ENCODE data around the gene ARID5B. TPM values are rescaled to one million over a fixed set of nuclear protein-coding genes. Genes with fewer than 3 reads are reported as not detected.

ARID5B gene
- total and polyA plus RNA-seq, 2 experiments from 2014 or later = 1.3 to 1.6 TPM

DNA sequence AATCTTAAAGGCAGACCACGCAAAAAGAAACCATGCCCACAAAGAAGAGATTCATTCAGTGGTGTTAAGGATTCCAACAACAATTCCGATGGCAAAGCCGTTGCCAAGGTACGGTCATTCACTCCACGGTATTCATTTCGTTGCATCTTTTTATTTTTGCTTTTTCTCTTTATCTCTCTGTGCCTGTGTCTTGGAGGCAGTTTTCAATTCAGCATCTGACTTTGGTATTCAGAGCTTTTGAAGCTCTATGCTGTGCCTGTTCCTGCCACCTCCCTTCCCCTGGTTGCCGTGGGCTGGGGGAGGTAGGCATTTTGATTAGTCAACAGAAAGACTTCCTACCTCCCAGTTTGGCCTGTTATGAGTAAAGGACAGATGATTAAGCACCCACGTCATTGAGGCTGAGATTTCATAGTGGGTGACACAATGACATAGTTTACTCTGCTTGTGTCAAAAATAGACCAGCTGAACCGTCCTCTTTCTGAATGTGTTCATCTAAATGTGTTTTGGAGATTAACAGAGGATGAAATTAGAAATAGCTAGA lies 149.5 kb downstream of the ARID5B start (continued):
- TF ChIP-seq, protein P1, sequence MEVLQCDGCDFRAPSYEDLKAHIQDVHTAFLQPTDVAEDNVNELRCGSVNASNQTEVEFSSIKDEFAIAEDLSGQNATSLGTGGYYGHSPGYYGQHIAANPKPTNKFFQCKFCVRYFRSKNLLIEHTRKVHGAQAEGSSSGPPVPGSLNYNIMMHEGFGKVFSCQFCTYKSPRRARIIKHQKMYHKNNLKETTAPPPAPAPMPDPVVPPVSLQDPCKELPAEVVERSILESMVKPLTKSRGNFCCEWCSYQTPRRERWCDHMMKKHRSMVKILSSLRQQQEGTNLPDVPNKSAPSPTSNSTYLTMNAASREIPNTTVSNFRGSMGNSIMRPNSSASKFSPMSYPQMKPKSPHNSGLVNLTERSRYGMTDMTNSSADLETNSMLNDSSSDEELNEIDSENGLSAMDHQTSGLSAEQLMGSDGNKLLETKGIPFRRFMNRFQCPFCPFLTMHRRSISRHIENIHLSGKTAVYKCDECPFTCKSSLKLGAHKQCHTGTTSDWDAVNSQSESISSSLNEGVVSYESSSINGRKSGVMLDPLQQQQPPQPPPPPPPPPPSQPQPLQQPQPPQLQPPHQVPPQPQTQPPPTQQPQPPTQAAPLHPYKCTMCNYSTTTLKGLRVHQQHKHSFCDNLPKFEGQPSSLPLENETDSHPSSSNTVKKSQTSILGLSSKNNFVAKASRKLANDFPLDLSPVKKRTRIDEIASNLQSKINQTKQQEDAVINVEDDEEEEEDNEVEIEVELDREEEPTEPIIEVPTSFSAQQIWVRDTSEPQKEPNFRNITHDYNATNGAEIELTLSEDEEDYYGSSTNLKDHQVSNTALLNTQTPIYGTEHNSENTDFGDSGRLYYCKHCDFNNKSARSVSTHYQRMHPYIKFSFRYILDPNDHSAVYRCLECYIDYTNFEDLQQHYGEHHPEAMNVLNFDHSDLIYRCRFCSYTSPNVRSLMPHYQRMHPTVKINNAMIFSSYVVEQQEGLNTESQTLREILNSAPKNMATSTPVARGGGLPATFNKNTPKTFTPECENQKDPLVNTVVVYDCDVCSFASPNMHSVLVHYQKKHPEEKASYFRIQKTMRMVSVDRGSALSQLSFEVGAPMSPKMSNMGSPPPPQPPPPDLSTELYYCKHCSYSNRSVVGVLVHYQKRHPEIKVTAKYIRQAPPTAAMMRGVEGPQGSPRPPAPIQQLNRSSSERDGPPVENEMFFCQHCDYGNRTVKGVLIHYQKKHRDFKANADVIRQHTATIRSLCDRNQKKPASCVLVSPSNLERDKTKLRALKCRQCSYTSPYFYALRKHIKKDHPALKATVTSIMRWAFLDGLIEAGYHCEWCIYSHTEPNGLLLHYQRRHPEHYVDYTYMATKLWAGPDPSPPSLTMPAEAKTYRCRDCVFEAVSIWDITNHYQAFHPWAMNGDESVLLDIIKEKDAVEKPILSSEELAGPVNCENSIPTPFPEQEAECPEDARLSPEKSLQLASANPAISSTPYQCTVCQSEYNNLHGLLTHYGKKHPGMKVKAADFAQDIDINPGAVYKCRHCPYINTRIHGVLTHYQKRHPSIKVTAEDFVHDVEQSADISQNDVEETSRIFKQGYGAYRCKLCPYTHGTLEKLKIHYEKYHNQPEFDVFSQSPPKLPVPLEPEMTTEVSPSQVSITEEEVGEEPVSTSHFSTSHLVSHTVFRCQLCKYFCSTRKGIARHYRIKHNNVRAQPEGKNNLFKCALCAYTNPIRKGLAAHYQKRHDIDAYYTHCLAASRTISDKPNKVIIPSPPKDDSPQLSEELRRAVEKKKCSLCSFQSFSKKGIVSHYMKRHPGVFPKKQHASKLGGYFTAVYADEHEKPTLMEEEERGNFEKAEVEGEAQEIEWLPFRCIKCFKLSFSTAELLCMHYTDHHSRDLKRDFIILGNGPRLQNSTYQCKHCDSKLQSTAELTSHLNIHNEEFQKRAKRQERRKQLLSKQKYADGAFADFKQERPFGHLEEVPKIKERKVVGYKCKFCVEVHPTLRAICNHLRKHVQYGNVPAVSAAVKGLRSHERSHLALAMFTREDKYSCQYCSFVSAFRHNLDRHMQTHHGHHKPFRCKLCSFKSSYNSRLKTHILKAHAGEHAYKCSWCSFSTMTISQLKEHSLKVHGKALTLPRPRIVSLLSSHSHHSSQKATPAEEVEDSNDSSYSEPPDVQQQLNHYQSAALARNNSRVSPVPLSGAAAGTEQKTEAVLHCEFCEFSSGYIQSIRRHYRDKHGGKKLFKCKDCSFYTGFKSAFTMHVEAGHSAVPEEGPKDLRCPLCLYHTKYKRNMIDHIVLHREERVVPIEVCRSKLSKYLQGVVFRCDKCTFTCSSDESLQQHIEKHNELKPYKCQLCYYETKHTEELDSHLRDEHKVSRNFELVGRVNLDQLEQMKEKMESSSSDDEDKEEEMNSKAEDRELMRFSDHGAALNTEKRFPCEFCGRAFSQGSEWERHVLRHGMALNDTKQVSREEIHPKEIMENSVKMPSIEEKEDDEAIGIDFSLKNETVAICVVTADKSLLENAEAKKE (CRISPR knock-in tag; IDR thresholded peaks at IDR 0.05) = no peak
- TF ChIP-seq, protein P2, sequence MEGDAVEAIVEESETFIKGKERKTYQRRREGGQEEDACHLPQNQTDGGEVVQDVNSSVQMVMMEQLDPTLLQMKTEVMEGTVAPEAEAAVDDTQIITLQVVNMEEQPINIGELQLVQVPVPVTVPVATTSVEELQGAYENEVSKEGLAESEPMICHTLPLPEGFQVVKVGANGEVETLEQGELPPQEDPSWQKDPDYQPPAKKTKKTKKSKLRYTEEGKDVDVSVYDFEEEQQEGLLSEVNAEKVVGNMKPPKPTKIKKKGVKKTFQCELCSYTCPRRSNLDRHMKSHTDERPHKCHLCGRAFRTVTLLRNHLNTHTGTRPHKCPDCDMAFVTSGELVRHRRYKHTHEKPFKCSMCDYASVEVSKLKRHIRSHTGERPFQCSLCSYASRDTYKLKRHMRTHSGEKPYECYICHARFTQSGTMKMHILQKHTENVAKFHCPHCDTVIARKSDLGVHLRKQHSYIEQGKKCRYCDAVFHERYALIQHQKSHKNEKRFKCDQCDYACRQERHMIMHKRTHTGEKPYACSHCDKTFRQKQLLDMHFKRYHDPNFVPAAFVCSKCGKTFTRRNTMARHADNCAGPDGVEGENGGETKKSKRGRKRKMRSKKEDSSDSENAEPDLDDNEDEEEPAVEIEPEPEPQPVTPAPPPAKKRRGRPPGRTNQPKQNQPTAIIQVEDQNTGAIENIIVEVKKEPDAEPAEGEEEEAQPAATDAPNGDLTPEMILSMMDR (conservative IDR thresholded peaks at IDR 0.05; ENCODE audit: low read depth in 2 of 2) = no peak
- TF ChIP-seq, protein P3, sequence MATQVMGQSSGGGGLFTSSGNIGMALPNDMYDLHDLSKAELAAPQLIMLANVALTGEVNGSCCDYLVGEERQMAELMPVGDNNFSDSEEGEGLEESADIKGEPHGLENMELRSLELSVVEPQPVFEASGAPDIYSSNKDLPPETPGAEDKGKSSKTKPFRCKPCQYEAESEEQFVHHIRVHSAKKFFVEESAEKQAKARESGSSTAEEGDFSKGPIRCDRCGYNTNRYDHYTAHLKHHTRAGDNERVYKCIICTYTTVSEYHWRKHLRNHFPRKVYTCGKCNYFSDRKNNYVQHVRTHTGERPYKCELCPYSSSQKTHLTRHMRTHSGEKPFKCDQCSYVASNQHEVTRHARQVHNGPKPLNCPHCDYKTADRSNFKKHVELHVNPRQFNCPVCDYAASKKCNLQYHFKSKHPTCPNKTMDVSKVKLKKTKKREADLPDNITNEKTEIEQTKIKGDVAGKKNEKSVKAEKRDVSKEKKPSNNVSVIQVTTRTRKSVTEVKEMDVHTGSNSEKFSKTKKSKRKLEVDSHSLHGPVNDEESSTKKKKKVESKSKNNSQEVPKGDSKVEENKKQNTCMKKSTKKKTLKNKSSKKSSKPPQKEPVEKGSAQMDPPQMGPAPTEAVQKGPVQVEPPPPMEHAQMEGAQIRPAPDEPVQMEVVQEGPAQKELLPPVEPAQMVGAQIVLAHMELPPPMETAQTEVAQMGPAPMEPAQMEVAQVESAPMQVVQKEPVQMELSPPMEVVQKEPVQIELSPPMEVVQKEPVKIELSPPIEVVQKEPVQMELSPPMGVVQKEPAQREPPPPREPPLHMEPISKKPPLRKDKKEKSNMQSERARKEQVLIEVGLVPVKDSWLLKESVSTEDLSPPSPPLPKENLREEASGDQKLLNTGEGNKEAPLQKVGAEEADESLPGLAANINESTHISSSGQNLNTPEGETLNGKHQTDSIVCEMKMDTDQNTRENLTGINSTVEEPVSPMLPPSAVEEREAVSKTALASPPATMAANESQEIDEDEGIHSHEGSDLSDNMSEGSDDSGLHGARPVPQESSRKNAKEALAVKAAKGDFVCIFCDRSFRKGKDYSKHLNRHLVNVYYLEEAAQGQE (IDR thresholded peaks at IDR 0.05; ENCODE audit: unreplicated experiment) = no peak

Measured in GM23338 (cell line).